Mesenteric fat pad (tissue), 1 donor: ENCODE measurements around the gene NOL12. TPM values are rescaled to one million over a fixed set of nuclear protein-coding genes. Genes with fewer than 3 reads are reported as not detected.

ENCODE experiments used
- DNase-seq: peaks from one replicate; pipeline ENCODE4 v3.0.0-alpha.2; 2020; ENCODE audit warnings: low spot score
- total RNA-seq: library from RNA; stranded (reverse); fragmentation: NEBNext Ultra II Directional; extraction: Animal tissue kit (Norgen Biotek cat#: 25700); gene quantifications from one replicate; pipeline ENCODE4 v1.2.1, GENCODE V29; 2021
- donor health status: DM: yes; HTN: yes; CAD: no.

The NOL12 gene
- total RNA-seq, 1 donor from 2014 or later, result 17.3 TPM

DNA sequence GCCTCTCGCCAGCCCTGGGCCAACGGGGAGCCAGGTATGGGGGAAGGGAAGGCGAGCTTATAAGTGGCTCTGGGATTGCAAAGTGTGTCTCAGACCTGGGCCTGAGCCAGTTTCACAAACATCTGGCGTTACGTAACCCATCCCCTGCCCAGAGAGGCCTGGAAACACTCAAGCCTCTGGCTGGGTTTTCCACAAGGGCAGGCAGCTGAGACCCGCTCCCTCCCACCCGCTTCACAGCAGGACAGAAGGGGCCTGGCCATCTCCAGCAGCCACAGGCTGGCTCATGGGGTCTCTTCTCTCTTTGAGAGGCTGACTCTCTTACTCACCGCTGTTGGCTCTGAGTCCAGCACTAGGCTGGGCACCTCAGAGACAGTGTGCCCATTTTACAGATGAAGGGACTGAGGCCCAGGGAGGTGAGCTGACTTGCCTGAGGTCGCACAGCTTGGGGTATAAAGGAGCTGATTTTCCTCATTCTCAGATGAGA lies 55.2 kb downstream of the NOL12 start:
- DNase-seq, result no peak

DNA sequence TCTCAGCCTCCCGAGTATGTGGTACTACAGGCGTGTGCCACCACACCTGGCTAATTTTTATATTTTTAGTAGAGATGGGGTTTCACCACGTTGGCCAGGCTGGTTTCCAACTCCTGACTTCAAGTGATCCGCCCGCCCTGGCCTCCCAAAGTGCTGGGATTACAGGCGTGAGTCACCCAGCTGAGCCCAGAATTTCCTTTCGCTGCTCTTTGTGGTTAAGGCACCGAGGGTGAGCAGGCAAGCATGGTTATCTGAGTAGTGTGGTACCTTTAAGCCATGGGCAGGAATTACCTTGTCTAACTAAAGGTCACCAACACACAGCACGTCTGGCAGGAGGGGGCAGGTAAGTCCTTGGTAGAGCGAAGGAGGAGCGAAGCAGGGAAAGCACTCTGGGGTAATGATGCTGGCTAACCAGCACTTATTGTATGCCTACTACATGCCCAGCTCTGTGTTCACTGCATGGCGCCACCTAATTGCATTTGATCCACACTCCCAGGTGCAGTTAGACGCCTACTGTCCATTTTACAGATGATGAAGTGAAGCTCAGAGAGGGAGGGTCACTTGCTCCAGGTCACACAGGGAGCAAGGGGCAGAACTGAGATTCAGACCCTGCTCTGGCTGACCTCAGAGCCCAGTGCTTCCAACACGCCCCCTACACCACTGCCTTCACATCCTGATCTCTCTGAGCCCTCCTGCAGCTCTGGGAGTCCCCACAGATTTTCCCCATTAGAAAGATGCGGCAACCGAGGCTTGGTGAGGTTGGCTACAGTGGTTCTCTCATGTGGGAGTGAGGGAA lies 56.4 kb downstream of the NOL12 start:
- no peak for DNase-seq

Other genes starting within 250 kb of the NOL12 start
- gene MFNG, start 200.0 kb upstream of the NOL12 start, total RNA-seq, result 33.6 TPM
- gene CARD10, start 166.9 kb upstream of the NOL12 start, total RNA-seq, result 10.8 TPM
- 102 TPM for gene CDC42EP1, start 125.9 kb upstream of the NOL12 start, total RNA-seq
- gene LGALS2, start 106.3 kb upstream of the NOL12 start, total RNA-seq, result 0.84 TPM
- gene GGA1, start 77.5 kb upstream of the NOL12 start, total RNA-seq, result 47.3 TPM
- gene SH3BP1, start 46.7 kb upstream of the NOL12 start, total RNA-seq, result 15.0 TPM
- 8.5 TPM for gene PDXP, start 27.6 kb upstream of the NOL12 start, total RNA-seq
- 1,964 TPM for gene LGALS1, start 10.7 kb upstream of the NOL12 start, total RNA-seq
- gene TRIOBP, start 10.7 kb downstream of the NOL12 start, total RNA-seq, result 91.7 TPM
- gene GCAT, start 121.6 kb downstream of the NOL12 start, total RNA-seq, result 4.3 TPM
- not detected for gene GALR3, start 137.0 kb downstream of the NOL12 start, total RNA-seq
- 15.6 TPM for gene ANKRD54, start 158.0 kb downstream of the NOL12 start, total RNA-seq
- 258 TPM for gene EIF3L, start 163.1 kb downstream of the NOL12 start, total RNA-seq
- 44.7 TPM for gene MICALL1, start 220.0 kb downstream of the NOL12 start, total RNA-seq